MM.1S (cell line): ENCODE measurements around the gene DNAH10.
"Not testable (repeated sequence)": the region's sequence is repeated elsewhere in the genome, so short reads cannot be mapped to it uniquely, and the experiment has no call there.

Experiments used
- DNase-seq: peaks from one replicate; pipeline ENCODE4 v3.0.0-alpha.2; 2015
- H2AFZ ChIP-seq: fragments of 300-600 bp; sonication (generic); 2 replicates; pipeline ENCODE4 v1.6.0; 2016; ENCODE audit warnings: antibody characterized with exemption, low read length
- H3F3A ChIP-seq: fragments of 300-600 bp; sonication (generic); 2 replicates; pipeline ENCODE4 v1.6.1; 2016; ENCODE audit warnings: mild to moderate bottlenecking, antibody characterized with exemption, low read length, moderate library complexity, mixed read lengths; ENCODE audit not compliant: insufficient read depth
- H3K27ac ChIP-seq: fragments of 300-600 bp; sonication (generic); 2 replicates; pipeline ENCODE4 v1.5.1; 2016; ENCODE audit warnings: mild to moderate bottlenecking, low read length
- H3K27me3 ChIP-seq: fragments of 300-600 bp; sonication (generic); replicated peaks from 2 replicates; pipeline ENCODE4 v1.6.0; 2016; ENCODE audit warnings: low read length; ENCODE audit not compliant: insufficient read depth
- H3K36me3 ChIP-seq: fragments of 300-600 bp; sonication (generic); replicated peaks from 2 replicates; pipeline ENCODE4 v1.6.1; 2016; ENCODE audit warnings: mild to moderate bottlenecking, low read length, mixed read lengths; ENCODE audit not compliant: insufficient read depth
- H3K4me1 ChIP-seq: fragments of 300-600 bp; sonication (generic); 2 replicates; pipeline ENCODE4 v1.6.1; 2016; ENCODE audit warnings: low read length, mixed read lengths
- H3K4me2 ChIP-seq: fragments of 300-600 bp; sonication (generic); 2 replicates; pipeline ENCODE4 v1.6.0; 2016; ENCODE audit warnings: low read depth, low read length
- H3K4me3 ChIP-seq: fragments of 300-600 bp; sonication (generic); 2 replicates; pipeline ENCODE4 v1.5.1; 2016; ENCODE audit warnings: low read length, mixed read lengths
- H3K79me2 ChIP-seq: fragments of 300-600 bp; sonication (generic); 2 replicates; pipeline ENCODE4 v1.6.1; 2016; ENCODE audit warnings: mixed run types, low read length, mixed read lengths
- H3K9ac ChIP-seq: fragments of 300-600 bp; sonication (generic); 2 replicates; pipeline ENCODE4 v1.6.1; 2016; ENCODE audit warnings: low read length, mixed read lengths
- H3K9me2 ChIP-seq: fragments of 300-600 bp; sonication (generic); replicated peaks from 2 replicates; pipeline ENCODE4 v1.6.1; 2016; ENCODE audit warnings: mild to moderate bottlenecking, low read length, mixed read lengths; ENCODE audit not compliant: insufficient read depth
- H3K9me3 ChIP-seq: fragments of 300-600 bp; sonication (generic); replicated peaks from 2 replicates; pipeline ENCODE4 v1.6.1; 2016; ENCODE audit warnings: mild to moderate bottlenecking, low read length, mixed read lengths; ENCODE audit not compliant: insufficient read depth
- H4K20me1 ChIP-seq: fragments of 300-600 bp; sonication (generic); 2 replicates; pipeline ENCODE4 v1.6.1; 2016; ENCODE audit warnings: mild to moderate bottlenecking, low read length, moderate library complexity, mixed read lengths; ENCODE audit not compliant: insufficient read depth
- CTCF ChIP-seq: fragments of 300-600 bp; sonication (generic); IDR thresholded peaks from 2 replicates; pipeline ENCODE4 v1.5.1; 2016; ENCODE audit warnings: antibody characterized with exemption, low read length, mixed read lengths
- EZH2 ChIP-seq: fragments of 300-600 bp; sonication (generic); optimal IDR thresholded peaks from 2 replicates; pipeline ENCODE3; 2017; ENCODE audit warnings: low read depth, mild to moderate bottlenecking, antibody characterized with exemption, low read length, mixed read lengths
- EZH2phosphoT487 ChIP-seq: fragments of 300-600 bp; sonication (generic); IDR thresholded peaks from 2 replicates; pipeline ENCODE4 v1.6.1; 2018; ENCODE audit warnings: antibody characterized with exemption, low read length

The DNAH10 gene

GRCh38 chr12:123782997-123783792 lies 21.1 kb downstream of the DNAH10 start:
- Histone ChIP-seq H3K27ac (no peak overlapping the region), H3K4me1 (no peaks in the 10 kb centered on the region), H4K20me1 (no peaks in the 10 kb centered on the region), H3K27me3 (no peaks in the 10 kb centered on the region), H3K79me2 (no peaks in the 10 kb centered on the region), H3F3A (no peaks in the 10 kb centered on the region), H3K9me2 (no peaks in the 10 kb centered on the region), H3K9ac (no peak overlapping the region), H3K9me3 (no peaks in the 10 kb centered on the region), H3K36me3 (no peaks in the 10 kb centered on the region), H3K4me2 (no peak overlapping the region), H3K4me3 (no peak overlapping the region), H2AFZ (no peak overlapping the region)
- no peak for DNase-seq
- TF ChIP-seq EZH2 (no peak), EZH2phosphoT487 (no peak), CTCF (no peak)

- TF ChIP-seq EZH2phosphoT487 (no peak), EZH2 (no peak), CTCF (no peak)
- Histone ChIP-seq H3K9ac (no peak overlapping the region), H3K4me1 (no peaks in the 10 kb centered on the region), H3K79me2 (no peaks in the 10 kb centered on the region), H3K27ac (no peak overlapping the region), H3F3A (no peaks in the 10 kb centered on the region), H3K4me2 (no peak overlapping the region), H3K27me3 (no peaks in the 10 kb centered on the region), H2AFZ (no peak overlapping the region), H3K36me3 (no peaks in the 10 kb centered on the region), H4K20me1 (no peaks in the 10 kb centered on the region), H3K4me3 (no peak overlapping the region), H3K9me2 (no peaks in the 10 kb centered on the region), H3K9me3 (no peaks in the 10 kb centered on the region)
- DNase-seq = no peak
Observed at GRCh38 chr12:123787466-123787865, 25.4 kb downstream of the DNAH10 start.

GRCh38 chr12:123788541-123788940 lies 26.4 kb downstream of the DNAH10 start:
- H3K4me3 ChIP-seq = no peak overlapping the region
- no peak overlapping the region for H3K4me2 ChIP-seq
- H4K20me1 ChIP-seq = no peaks in the 10 kb centered on the region
- no peaks in the 10 kb centered on the region for H3K36me3 ChIP-seq
- no peaks in the 10 kb centered on the region for H3K27me3 ChIP-seq
- H3K9me3 ChIP-seq = no peaks in the 10 kb centered on the region
- H3K9me2 ChIP-seq = no peaks in the 10 kb centered on the region
- H3K9ac ChIP-seq = no peak overlapping the region
- H3K4me1 ChIP-seq = no peaks in the 10 kb centered on the region
- no peak for DNase-seq
- no peaks in the 10 kb centered on the region for H3K79me2 ChIP-seq
- H3K27ac ChIP-seq = no peak overlapping the region
- TF ChIP-seq CTCF (no peak), EZH2 (no peak), EZH2phosphoT487 (no peak)
- no peaks in the 10 kb centered on the region for H3F3A ChIP-seq
- no peak overlapping the region for H2AFZ ChIP-seq

GRCh38 chr12:123789422-123789821 lies 27.3 kb downstream of the DNAH10 start:
- not testable (repeated sequence) for H3K9ac ChIP-seq, H2AFZ ChIP-seq, H3K27me3 ChIP-seq, H3K79me2 ChIP-seq, DNase-seq, H3K9me3 ChIP-seq, H3K4me3 ChIP-seq, H3F3A ChIP-seq, H3K4me1 ChIP-seq, H3K4me2 ChIP-seq, H4K20me1 ChIP-seq, H3K9me2 ChIP-seq, H3K36me3 ChIP-seq, H3K27ac ChIP-seq
